IMR-90 (cell line): ENCODE results near the gene DHCR7.

Experiments
- CHD1 ChIP-seq: IDR thresholded peaks from 2 replicates; pipeline ENCODE4 v1.6.1; 2012; ENCODE audit warnings: low read depth, low read length, improper control_type of control experiment
- NFE2L2 ChIP-seq: fragments of 150-350 bp; IDR thresholded peaks from 2 replicates; pipeline ENCODE4 v1.6.1; 2016; ENCODE audit warnings: low read depth, mild to moderate bottlenecking, low read length
- RAD21 ChIP-seq: IDR thresholded peaks from 2 replicates; pipeline ENCODE4 v1.6.1; 2012; ENCODE audit warnings: low read length, improper control_type of control experiment
- TF ChIP-seq, protein P1 (sequence below): conservative IDR thresholded peaks from 2 replicates; pipeline ENCODE4 v1.5.1; 2012; ENCODE audit warnings: mild to moderate bottlenecking, low read depth, low read length, improper control_type of control experiment

DNA sequence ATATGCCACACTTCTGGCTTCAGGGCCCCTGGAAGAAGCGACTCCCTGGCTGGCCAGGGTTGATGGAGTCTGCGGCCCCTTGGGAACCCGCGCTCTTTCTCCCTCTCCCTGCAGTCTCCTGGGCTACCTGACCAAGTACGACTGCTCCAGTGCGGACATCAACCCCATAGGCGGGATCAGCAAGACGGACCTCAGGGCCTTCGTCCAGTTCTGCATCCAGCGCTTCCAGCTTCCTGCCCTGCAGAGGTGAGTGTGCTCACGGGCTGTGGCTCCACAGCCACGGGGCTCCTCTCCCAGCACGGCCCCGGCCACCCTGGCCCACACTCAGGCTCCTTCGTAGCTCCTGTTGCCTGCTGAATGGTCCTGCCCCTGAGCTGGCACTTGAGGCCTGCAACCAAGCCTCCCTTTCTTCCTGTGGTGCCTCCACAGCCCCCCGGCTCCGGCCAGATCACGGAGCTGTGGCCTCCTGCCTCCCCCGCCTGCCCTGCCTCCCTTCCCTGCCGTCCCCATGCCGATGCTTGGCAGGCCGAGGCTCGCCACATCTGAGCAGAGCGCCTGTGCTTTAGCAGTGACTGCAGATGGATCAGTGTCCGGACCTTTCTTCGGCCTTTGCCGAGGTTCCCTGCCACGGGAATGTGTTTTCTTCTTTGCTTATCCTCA lies 42.7 kb upstream of the DHCR7 start:
- TF ChIP-seq CHD1 (no peak), RAD21 (no peak), NFE2L2 (no peak)
- TF ChIP-seq, protein P1, sequence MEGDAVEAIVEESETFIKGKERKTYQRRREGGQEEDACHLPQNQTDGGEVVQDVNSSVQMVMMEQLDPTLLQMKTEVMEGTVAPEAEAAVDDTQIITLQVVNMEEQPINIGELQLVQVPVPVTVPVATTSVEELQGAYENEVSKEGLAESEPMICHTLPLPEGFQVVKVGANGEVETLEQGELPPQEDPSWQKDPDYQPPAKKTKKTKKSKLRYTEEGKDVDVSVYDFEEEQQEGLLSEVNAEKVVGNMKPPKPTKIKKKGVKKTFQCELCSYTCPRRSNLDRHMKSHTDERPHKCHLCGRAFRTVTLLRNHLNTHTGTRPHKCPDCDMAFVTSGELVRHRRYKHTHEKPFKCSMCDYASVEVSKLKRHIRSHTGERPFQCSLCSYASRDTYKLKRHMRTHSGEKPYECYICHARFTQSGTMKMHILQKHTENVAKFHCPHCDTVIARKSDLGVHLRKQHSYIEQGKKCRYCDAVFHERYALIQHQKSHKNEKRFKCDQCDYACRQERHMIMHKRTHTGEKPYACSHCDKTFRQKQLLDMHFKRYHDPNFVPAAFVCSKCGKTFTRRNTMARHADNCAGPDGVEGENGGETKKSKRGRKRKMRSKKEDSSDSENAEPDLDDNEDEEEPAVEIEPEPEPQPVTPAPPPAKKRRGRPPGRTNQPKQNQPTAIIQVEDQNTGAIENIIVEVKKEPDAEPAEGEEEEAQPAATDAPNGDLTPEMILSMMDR = no peak
